Colonic mucosa (tissue), 4 donors: ENCODE data around the gene MFRP. TPM values are rescaled to one million over a fixed set of nuclear protein-coding genes. Genes with fewer than 3 reads are reported as not detected.

Experiments used
- DNase-seq: peaks from one replicate; pipeline ENCODE4 v3.0.0-alpha.2; 2020
- H3K27ac ChIP-seq: fragments of 200-600 bp; one replicate; pipeline ENCODE4 v1.8.0; 2021
- H3K27me3 ChIP-seq: fragments of 200-600 bp; one replicate; pipeline ENCODE4 v1.8.0; 2021
- H3K36me3 ChIP-seq: fragments of 200-600 bp; one replicate; pipeline ENCODE4 v1.8.0; 2021
- H3K4me1 ChIP-seq: fragments of 200-600 bp; one replicate; pipeline ENCODE4 v1.8.0; 2021; ENCODE audit warnings: mild to moderate bottlenecking
- H3K4me3 ChIP-seq: fragments of 200-600 bp; one replicate; pipeline ENCODE4 v1.8.0; 2021
- H3K9ac ChIP-seq, 2 donors: one replicate each; pipeline ENCODE4 v1.7.0; 2013; ENCODE audit warnings: control low read depth in 2 of 2, low read depth in 2 of 2, low read length in 2 of 2
- H3K9me3 ChIP-seq: fragments of 200-600 bp; one replicate; pipeline ENCODE4 v1.8.0; 2021
- intact Hi-C: fragments of 100-400 bp; cut with DNase I; formaldehyde crosslinking; loops from one replicate; pipeline ENCODE4 v1.14.1; 2022
- total RNA-seq, 2 donors: library from RNA; stranded (reverse); fragmentation: NEBNext Ultra II Directional in 1 of 2; extraction: Animal tissue kit (Norgen Biotek cat#: 25700) in 1 of 2; gene quantifications; one replicate each; pipeline ENCODE4 v1.2.1, GENCODE V29; 2021
- TF ChIP-seq, protein P1 (sequence below): fragments of 200-600 bp; IDR thresholded peaks from one replicate; pipeline ENCODE4 v1.8.0; 2022; ENCODE audit warnings: antibody characterized with exemption, mild to moderate bottlenecking
- donor health status: healthy.
- donor health status: DM: no; HTN: no; CAD: no.
- donor health status: DM: no; HTN: no; CAD: no.

MFRP gene
- total RNA-seq, 2 donors from 2014 or later = not detected

GRCh38 chr11:119299416-119299815, 47.1 kb downstream of the MFRP start:
- Histone ChIP-seq H3K27ac (no peak overlapping the region), H3K4me1 (no peaks in the 10 kb centered on the region), H3K27me3 (no peaks in the 10 kb centered on the region), H3K9me3 (no peaks in the 10 kb centered on the region), H3K36me3 (peaks cover 5% of the 10 kb centered on the region), H3K9ac (no peak overlapping the region), H3K4me3 (no peak overlapping the region)
- TF ChIP-seq, protein P1, sequence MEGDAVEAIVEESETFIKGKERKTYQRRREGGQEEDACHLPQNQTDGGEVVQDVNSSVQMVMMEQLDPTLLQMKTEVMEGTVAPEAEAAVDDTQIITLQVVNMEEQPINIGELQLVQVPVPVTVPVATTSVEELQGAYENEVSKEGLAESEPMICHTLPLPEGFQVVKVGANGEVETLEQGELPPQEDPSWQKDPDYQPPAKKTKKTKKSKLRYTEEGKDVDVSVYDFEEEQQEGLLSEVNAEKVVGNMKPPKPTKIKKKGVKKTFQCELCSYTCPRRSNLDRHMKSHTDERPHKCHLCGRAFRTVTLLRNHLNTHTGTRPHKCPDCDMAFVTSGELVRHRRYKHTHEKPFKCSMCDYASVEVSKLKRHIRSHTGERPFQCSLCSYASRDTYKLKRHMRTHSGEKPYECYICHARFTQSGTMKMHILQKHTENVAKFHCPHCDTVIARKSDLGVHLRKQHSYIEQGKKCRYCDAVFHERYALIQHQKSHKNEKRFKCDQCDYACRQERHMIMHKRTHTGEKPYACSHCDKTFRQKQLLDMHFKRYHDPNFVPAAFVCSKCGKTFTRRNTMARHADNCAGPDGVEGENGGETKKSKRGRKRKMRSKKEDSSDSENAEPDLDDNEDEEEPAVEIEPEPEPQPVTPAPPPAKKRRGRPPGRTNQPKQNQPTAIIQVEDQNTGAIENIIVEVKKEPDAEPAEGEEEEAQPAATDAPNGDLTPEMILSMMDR = no peak
- DNase-seq = no peak
- intact Hi-C loops = no loop called here

DNA sequence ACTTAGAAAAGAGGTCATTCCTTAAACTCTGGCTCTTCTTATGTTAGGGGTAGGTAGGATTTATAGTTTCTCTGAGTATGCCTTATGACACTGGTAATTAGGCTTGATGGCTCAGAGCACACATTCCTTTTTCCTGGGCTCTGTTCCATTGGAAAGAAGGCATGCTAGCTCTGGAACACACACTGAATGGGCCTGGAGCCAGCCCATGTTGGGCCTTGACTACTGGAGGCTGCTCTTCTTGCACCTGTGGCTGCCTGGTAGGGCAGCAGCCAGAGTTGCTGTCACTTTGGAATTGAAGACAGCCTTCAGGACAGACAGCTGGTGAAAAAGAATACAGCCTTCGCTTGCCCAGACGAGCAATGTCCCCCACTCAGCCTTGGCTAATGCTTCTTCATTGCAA, 47.8 kb downstream of the MFRP start:
- Histone ChIP-seq H3K27ac (no peak overlapping the region), H3K4me3 (no peak overlapping the region), H3K9ac (no peak overlapping the region), H3K4me1 (no peaks in the 10 kb centered on the region), H3K36me3 (peaks cover 5% of the 10 kb centered on the region), H3K9me3 (no peaks in the 10 kb centered on the region), H3K27me3 (no peaks in the 10 kb centered on the region)
- TF ChIP-seq, protein P1 = no peak
- no peak for DNase-seq
- intact Hi-C loops = no loop called here

- Histone ChIP-seq H3K4me3 (no peak overlapping the region), H3K9ac (no peak overlapping the region), H3K9me3 (no peaks in the 10 kb centered on the region), H3K36me3 (peaks cover 5% of the 10 kb centered on the region), H3K27ac (no peak overlapping the region), H3K27me3 (no peaks in the 10 kb centered on the region), H3K4me1 (no peaks in the 10 kb centered on the region)
- intact Hi-C loops = no loop called here
- TF ChIP-seq, protein P1 = no peak
- no peak for DNase-seq
These were observed 48.6 kb downstream of the MFRP start for GRCh38 chr11:119297938-119298337.

GRCh38 chr11:119295178-119295577, 51.3 kb downstream of the MFRP start:
- TF ChIP-seq, protein P1 = no peak
- H3K27me3 ChIP-seq = no peaks in the 10 kb centered on the region
- H3K4me1 ChIP-seq = no peaks in the 10 kb centered on the region
- no peak for DNase-seq
- H3K9me3 ChIP-seq = no peaks in the 10 kb centered on the region
- H3K27ac ChIP-seq = no peak overlapping the region
- intact Hi-C loops = no loop called here
- no peak overlapping the region for H3K4me3 ChIP-seq
- no peak overlapping the region for H3K9ac ChIP-seq
- peaks cover 5% of the 10 kb centered on the region for H3K36me3 ChIP-seq

- Histone ChIP-seq H3K4me3 (no peak overlapping the region), H3K36me3 (no peaks in the 10 kb centered on the region), H3K9me3 (no peaks in the 10 kb centered on the region), H3K27ac (no peak overlapping the region), H3K27me3 (no peaks in the 10 kb centered on the region), H3K4me1 (no peaks in the 10 kb centered on the region), H3K9ac (no peak overlapping the region)
- intact Hi-C loops = no loop called here
- TF ChIP-seq, protein P1 = no peak
- no peak for DNase-seq
These were observed 53.0 kb downstream of the MFRP start for GRCh38 chr11:119293461-119293860.
